Esophagus muscularis mucosa (tissue), 4 donors: ENCODE results near the gene LMNTD2. TPM values are rescaled to one million over a fixed set of nuclear protein-coding genes. Genes with fewer than 3 reads are reported as not detected.

Source experiments
- DNase-seq: peaks from one replicate; pipeline ENCODE4 v3.0.0-alpha.2; 2017; ENCODE audit errors: extremely low spot score
- H3K27ac ChIP-seq, 4 donors: fragments of 200-600 bp; sonication (generic); replicated peaks in 1 of 4; 1 replicate in 3 of 4; 2 replicates in 1 of 4; pipeline ENCODE4 v1.5.1; 2016 to 2019; ENCODE audit warnings: mild to moderate bottlenecking in 1 of 4
- H3K27me3 ChIP-seq, 4 donors: fragments of 200-600 bp; sonication (generic); one replicate each; pipeline versions ENCODE4 v1.5.1 to v1.6.0; 2016 to 2019
- H3K36me3 ChIP-seq, 4 donors: fragments of 200-600 bp; sonication (generic); one replicate each; pipeline ENCODE4 v1.5.1; 2016 to 2019
- H3K4me1 ChIP-seq, 4 donors: fragments of 200-600 bp; sonication (generic); one replicate each; pipeline ENCODE4 v1.5.1; 2016 to 2019
- H3K4me3 ChIP-seq, 4 donors: fragments of 200-600 bp; sonication (generic); 1 replicate in 2 of 4; 2 replicates in 2 of 4; pipeline ENCODE4 v1.5.1; 2016 to 2019; ENCODE audit warnings: mild to moderate bottlenecking in 4 of 4, moderate library complexity in 1 of 4
- H3K9me3 ChIP-seq, 4 donors: fragments of 200-600 bp; sonication (generic); 1 replicate in 3 of 4; 2 replicates in 1 of 4; pipeline ENCODE4 v1.5.1; 2016 to 2019
- EP300 ChIP-seq: sonication (generic); formaldehyde crosslinking; IDR thresholded peaks from one replicate; pipeline ENCODE4 v1.6.1; 2017; ENCODE audit warnings: antibody characterized with exemption
- POLR2A ChIP-seq: fragments of 450-650 bp; IDR thresholded peaks from one replicate; pipeline ENCODE4 v1.6.1; 2017; ENCODE audit warnings: antibody characterized with exemption, moderate library complexity, mild to moderate bottlenecking, low read depth
- POLR2AphosphoS5 ChIP-seq, 2 donors: sonication (generic); formaldehyde crosslinking; IDR thresholded peaks; one replicate each; pipeline ENCODE4 v1.6.1; 2017; ENCODE audit warnings: antibody characterized with exemption in 2 of 2
- WGBS: methylation state at CpG from one replicate; pipeline ENCODE4 v1.1.5; 2018; 5-methylcytosine and 5-hydroxymethylcytosine counted together
- intact Hi-C: fragments of 100-400 bp; cut with DNase I; formaldehyde crosslinking; loops from one replicate; pipeline ENCODE4 v1.15.1; 2023
- total RNA-seq, 4 donors: library from RNA; depleted of rRNA; stranded (reverse); fragments of >200 nt; gene quantifications; one replicate each; pipeline versions ENCODE4 v1.1.0 to v1.2.1, GENCODE V29; 2016
- TF ChIP-seq, protein P1 (sequence below), 3 experiments: fragments of 200-600 bp in 2 of 3; fragments of 450-650 bp in 1 of 3; sonication (generic) in 2 of 3; IDR thresholded peaks; one replicate each; pipeline ENCODE4 v1.5.1; 2017 to 2019; ENCODE audit warnings: antibody characterized with exemption in 3 of 3, mild to moderate bottlenecking in 2 of 3, moderate library complexity in 1 of 3

The LMNTD2 gene
- total RNA-seq, 4 donors from 2014 or later = 0.52 to 3.1 (median 1.7) TPM

GRCh38 chr11:545171-545570 lies 15.4 kb downstream of the LMNTD2 start:
- Histone ChIP-seq H3K36me3 (no peaks in the 10 kb centered on the region), H3K9me3 (no peaks in the 10 kb centered on the region), H3K27ac (no peak overlapping the region), H3K4me1 (no peaks in the 10 kb centered on the region), H3K4me3 (no peak overlapping the region), H3K27me3 (peaks cover 0 to 32% (median 0%) of the 10 kb centered on the region in 4 donors)
- intact Hi-C loops = no loop called here
- no peak for TF ChIP-seq EP300
- TF ChIP-seq POLR2A = no peak
- TF ChIP-seq POLR2AphosphoS5 (IDR thresholded peaks at IDR 0.05) = no peak
- TF ChIP-seq, protein P1, sequence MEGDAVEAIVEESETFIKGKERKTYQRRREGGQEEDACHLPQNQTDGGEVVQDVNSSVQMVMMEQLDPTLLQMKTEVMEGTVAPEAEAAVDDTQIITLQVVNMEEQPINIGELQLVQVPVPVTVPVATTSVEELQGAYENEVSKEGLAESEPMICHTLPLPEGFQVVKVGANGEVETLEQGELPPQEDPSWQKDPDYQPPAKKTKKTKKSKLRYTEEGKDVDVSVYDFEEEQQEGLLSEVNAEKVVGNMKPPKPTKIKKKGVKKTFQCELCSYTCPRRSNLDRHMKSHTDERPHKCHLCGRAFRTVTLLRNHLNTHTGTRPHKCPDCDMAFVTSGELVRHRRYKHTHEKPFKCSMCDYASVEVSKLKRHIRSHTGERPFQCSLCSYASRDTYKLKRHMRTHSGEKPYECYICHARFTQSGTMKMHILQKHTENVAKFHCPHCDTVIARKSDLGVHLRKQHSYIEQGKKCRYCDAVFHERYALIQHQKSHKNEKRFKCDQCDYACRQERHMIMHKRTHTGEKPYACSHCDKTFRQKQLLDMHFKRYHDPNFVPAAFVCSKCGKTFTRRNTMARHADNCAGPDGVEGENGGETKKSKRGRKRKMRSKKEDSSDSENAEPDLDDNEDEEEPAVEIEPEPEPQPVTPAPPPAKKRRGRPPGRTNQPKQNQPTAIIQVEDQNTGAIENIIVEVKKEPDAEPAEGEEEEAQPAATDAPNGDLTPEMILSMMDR (IDR thresholded peaks at IDR 0.05) = no peak
- no peak for DNase-seq
- WGBS = 94% methylated on average over 8 of the region's 11 CpGs

- Histone ChIP-seq H3K4me1 (no peaks in the 10 kb centered on the region), H3K9me3 (no peaks in the 10 kb centered on the region), H3K27ac (no peak overlapping the region), H3K36me3 (no peaks in the 10 kb centered on the region), H3K27me3 (peaks cover 0 to 32% (median 0%) of the 10 kb centered on the region in 4 donors), H3K4me3 (no peak overlapping the region)
- 94% methylated on average over 2 of the region's 5 CpGs for WGBS
- intact Hi-C loops = no loop called here
- no peak for DNase-seq
- no peak for TF ChIP-seq POLR2A
- TF ChIP-seq POLR2AphosphoS5 (IDR thresholded peaks at IDR 0.05) = no peak
- TF ChIP-seq, protein P1 (IDR thresholded peaks at IDR 0.05) = no peak
- no peak for TF ChIP-seq EP300
Observed at GRCh38 chr11:544817-545166, 15.7 kb downstream of the LMNTD2 start.

- intact Hi-C loops = no loop called here
Observed at GRCh38 chr11:541433-541885, 19.1 kb downstream of the LMNTD2 start.

DNA sequence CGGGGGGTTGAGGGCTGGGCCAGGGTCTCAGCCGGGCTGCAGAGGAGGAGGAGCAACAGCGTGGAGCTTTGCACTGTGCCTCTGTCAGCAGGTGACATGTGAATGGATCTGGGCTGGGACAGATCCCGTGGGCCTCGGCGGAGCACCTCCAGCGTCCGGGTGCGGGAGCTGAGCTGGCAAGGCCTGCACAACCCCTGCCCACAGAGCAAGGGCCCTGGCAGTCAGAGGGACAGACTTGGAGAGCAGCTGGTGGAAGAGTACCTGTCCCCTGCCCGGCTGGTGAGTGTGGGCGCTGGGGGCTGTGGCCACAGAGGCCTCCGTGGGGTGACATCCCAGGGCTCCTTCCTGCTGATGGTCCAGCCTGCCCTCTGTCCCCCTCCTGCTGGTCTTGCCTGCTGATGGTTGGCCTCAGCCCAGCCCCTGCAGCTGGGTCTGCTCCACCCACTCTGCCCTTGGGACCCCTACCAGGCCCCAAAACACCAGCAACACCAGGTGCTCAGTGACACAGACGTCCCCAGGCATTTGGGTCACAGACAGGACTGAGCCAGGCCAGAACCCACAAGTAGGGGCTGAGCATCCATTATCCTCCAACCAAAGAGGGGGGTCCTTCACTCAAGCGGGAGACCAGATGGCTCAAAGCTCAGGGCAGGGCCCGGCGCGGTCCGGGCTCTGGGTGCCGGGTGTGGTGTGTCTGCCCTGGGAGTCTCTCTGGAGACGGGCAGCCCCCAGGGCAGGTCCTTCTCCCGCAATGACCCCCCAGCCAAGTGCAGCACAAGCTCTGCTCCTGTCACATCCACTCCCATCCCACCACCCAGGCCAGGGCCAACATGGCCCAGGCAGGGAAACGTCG lies 19.7 kb downstream of the LMNTD2 start:
- no peak for DNase-seq
- no peaks in the 10 kb centered on the region for H3K36me3 ChIP-seq
- intact Hi-C loops = no loop called here
- no peaks in the 10 kb centered on the region for H3K9me3 ChIP-seq
- WGBS = 85% methylated on average over 9 of the region's 23 CpGs
- peaks cover 0 to 50% (median 9%) of the 10 kb centered on the region in 4 donors for H3K27me3 ChIP-seq
- H3K4me1 ChIP-seq = peaks cover 15 to 23% (median 20%) of the 10 kb centered on the region in 4 donors
- H3K27ac ChIP-seq = no peak overlapping the region
- TF ChIP-seq, protein P1 (IDR thresholded peaks at IDR 0.05) = no peak
- no peak for TF ChIP-seq POLR2AphosphoS5 (IDR thresholded peaks at IDR 0.05)
- no peak for TF ChIP-seq POLR2A
- TF ChIP-seq EP300 = no peak
- H3K4me3 ChIP-seq = no peak overlapping the region

More at GRCh38 chr11:541433-541885, 19.1 kb downstream of the LMNTD2 start:
- 93% methylated on average over 11 of the region's 20 CpGs for WGBS
- Histone ChIP-seq H3K4me1 (peaks cover 9 to 16% (median 14%) of the 10 kb centered on the region in 4 donors), H3K4me3 (no peak overlapping the region), H3K27me3 (peaks cover 0 to 50% (median 9%) of the 10 kb centered on the region in 4 donors), H3K9me3 (no peaks in the 10 kb centered on the region), H3K36me3 (no peaks in the 10 kb centered on the region), H3K27ac (no peak overlapping the region)
- no peak for DNase-seq
- TF ChIP-seq, protein P1 (IDR thresholded peaks at IDR 0.05) = no peak
- TF ChIP-seq POLR2AphosphoS5 (IDR thresholded peaks at IDR 0.05) (no peak), EP300 (no peak), POLR2A (no peak)
